Measurements from ENCODE around the gene SMS.

DNA sequence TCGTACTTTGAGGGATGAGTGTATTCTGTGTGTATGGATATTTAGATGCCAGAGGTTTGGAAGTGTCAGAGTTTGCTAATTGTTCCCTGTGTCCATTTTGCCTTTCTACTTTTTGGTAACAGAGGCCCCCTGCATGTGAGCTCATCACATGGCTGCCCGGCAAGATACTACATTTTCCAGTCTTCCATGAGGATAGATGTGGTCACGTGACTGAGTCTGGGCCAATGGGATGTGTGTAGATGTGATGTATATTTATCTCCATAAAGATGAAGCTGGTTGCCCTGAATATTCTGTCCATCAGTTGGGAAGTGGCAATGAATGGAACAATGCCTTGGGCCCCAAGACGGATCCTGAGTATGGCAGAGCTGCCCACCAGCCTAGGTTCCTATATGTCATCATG lies 29.0 kb upstream of the SMS start:
- TF ChIP-seq, protein P1, sequence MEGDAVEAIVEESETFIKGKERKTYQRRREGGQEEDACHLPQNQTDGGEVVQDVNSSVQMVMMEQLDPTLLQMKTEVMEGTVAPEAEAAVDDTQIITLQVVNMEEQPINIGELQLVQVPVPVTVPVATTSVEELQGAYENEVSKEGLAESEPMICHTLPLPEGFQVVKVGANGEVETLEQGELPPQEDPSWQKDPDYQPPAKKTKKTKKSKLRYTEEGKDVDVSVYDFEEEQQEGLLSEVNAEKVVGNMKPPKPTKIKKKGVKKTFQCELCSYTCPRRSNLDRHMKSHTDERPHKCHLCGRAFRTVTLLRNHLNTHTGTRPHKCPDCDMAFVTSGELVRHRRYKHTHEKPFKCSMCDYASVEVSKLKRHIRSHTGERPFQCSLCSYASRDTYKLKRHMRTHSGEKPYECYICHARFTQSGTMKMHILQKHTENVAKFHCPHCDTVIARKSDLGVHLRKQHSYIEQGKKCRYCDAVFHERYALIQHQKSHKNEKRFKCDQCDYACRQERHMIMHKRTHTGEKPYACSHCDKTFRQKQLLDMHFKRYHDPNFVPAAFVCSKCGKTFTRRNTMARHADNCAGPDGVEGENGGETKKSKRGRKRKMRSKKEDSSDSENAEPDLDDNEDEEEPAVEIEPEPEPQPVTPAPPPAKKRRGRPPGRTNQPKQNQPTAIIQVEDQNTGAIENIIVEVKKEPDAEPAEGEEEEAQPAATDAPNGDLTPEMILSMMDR (IDR thresholded peaks at IDR 0.05) = no peak
- no peak for TF ChIP-seq POLR2A (IDR thresholded peaks at IDR 0.05)
